Esophagus squamous epithelium (tissue), 4 donors: ENCODE results near the gene SCART1.

Experiments used
- POLR2A ChIP-seq, 4 donors: fragments of 450-650 bp; IDR thresholded peaks; one replicate each; pipeline ENCODE4 v1.6.1; 2017; ENCODE audit warnings: antibody characterized with exemption in 4 of 4, mild to moderate bottlenecking in 4 of 4, moderate library complexity in 3 of 4
- TF ChIP-seq, protein P1 (sequence below), 6 experiments: fragments of 450-650 bp in 4 of 6; fragments of 200-600 bp in 2 of 6; sonication (generic) in 2 of 6; IDR thresholded peaks; one replicate each; pipeline ENCODE4 v1.5.1; 2016 to 2019; ENCODE audit warnings: antibody characterized with exemption in 6 of 6, mild to moderate bottlenecking in 4 of 6, moderate library complexity in 4 of 6

GRCh38 chr10:133420028-133420427 is 33.7 kb upstream of the SCART1 start:
- TF ChIP-seq, protein P1, sequence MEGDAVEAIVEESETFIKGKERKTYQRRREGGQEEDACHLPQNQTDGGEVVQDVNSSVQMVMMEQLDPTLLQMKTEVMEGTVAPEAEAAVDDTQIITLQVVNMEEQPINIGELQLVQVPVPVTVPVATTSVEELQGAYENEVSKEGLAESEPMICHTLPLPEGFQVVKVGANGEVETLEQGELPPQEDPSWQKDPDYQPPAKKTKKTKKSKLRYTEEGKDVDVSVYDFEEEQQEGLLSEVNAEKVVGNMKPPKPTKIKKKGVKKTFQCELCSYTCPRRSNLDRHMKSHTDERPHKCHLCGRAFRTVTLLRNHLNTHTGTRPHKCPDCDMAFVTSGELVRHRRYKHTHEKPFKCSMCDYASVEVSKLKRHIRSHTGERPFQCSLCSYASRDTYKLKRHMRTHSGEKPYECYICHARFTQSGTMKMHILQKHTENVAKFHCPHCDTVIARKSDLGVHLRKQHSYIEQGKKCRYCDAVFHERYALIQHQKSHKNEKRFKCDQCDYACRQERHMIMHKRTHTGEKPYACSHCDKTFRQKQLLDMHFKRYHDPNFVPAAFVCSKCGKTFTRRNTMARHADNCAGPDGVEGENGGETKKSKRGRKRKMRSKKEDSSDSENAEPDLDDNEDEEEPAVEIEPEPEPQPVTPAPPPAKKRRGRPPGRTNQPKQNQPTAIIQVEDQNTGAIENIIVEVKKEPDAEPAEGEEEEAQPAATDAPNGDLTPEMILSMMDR (IDR thresholded peaks at IDR 0.05), result no peak
- TF ChIP-seq POLR2A (IDR thresholded peaks at IDR 0.05), result no peak
